IPS-NIHi7 (cell line): ENCODE data around the gene HK3.

ENCODE experiments used
- DNase-seq: peaks from one replicate; pipeline ENCODE4 v3.0.0; 2012; ENCODE audit warnings: mixed read lengths; ENCODE audit errors: extremely low spot score

Gene HK3

GRCh38 chr5:176902102-176902814 lies 3.1 kb upstream of the HK3 start:
- DNase-seq, result no peak

DNA sequence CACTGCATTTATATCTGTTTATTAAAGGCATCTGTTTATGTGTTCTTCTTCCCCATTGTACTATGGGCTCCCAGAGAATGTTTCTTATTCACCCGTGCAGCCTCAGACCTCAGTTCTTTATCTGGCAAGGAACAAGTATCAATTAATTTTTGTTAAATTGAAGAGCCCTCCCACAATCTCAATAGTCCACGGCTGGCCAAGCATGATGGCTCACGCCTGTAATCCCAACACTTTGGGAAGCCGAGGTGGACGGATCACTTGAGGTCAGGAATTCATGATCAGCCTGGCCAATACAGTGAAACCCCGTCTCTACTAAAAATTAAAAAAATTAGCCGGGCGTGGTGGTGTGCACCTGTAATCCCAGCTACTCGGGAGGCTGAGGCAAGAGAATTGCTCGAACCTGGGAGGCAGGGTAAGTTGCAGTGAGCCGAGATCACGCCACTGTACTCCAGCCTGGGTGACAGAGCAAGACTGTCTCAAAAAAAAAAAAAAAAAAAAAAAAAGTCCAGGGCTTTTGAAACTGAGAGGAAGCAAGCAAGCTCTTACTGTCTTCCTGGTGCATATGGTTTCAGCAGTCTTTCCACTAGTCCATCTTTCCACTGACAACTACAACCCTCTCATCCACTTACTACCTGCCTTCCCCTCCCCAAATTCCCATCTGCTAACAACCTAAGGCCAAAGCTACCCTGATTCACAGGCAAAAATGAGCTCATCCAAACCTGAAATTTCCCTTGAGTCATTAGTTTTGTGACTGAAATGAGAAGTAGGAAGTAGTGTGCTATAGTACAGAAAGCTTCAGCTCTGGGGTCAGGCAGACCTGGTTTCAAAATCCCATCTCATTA lies 2.3 kb upstream of the HK3 start:
- DNase-seq, result no peak

- no peak for DNase-seq
Observed at GRCh38 chr5:176900780-176901204, 1.6 kb upstream of the HK3 start.

- no peak for DNase-seq
Observed at GRCh38 chr5:176899946-176900779, 1.0 kb upstream of the HK3 start.

DNA sequence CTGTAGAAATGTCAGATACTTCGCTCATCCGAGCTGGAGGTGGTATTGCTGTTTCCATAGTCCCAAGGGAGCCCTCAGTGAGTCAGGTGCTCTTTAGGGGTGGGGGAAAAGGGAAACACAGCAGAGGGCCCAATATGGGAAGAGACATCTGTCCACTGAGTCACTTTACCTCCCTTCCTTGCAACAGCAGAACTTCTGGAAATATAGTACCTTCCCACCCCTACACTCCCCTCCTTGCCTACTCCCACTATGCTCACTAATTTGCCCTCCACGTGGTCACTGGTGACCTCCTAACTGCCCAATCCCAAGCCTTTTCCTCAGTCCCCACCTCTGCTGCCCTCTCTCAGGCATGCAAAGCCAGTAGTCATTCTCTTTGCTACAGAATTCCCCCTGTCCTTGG lies 1.9 kb downstream of the HK3 start:
- DNase-seq, result no peak

GRCh38 chr5:176895831-176896230 lies 3.3 kb downstream of the HK3 start:
- no peak for DNase-seq

- no peak for DNase-seq
Observed at GRCh38 chr5:176894298-176894697, 4.8 kb downstream of the HK3 start.

- DNase-seq, result no peak
Observed at GRCh38 chr5:176892663-176893062, 6.5 kb downstream of the HK3 start.

DNA sequence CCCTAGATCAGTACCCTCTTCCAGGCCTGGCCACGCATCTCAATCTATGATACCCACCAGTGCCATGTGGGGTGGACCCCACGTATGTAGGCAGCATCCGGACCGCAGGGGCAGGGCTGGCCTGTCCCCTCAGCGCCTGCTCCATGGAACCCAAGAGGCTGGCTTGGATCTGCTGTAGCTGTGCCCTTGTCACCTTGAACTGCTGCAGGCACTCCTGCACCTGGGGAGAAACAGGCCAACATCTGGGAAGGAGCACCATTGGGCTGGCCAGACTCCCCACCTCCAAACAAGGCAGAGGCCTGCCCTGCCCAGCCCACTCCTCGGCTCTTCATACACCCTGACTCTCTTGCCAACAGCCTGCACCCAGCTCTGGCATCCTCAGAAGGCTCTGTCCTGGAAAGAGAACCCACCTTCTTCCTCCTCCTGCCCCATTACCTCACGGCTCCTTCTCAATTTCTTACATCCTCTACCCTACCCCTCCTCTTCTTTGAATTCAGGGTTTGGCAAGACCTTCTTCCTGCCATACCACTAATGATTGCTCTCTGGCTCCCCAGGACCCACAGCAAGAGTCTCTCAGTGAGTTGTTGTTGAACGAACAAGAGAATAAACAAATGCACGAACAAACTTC lies 7.7 kb downstream of the HK3 start:
- DNase-seq, result no peak

GRCh38 chr5:176890455-176891330 lies 8.5 kb downstream of the HK3 start:
- DNase-seq, result no peak

- no peak for DNase-seq
Observed at GRCh38 chr5:176889321-176890280, 9.5 kb downstream of the HK3 start.

GRCh38 chr5:176888865-176889165 lies 10.3 kb downstream of the HK3 start:
- no peak for DNase-seq

GRCh38 chr5:176888016-176888864 lies 10.9 kb downstream of the HK3 start:
- no peak for DNase-seq

- DNase-seq, result no peak
Observed at GRCh38 chr5:176887252-176887849, 11.8 kb downstream of the HK3 start.

DNA sequence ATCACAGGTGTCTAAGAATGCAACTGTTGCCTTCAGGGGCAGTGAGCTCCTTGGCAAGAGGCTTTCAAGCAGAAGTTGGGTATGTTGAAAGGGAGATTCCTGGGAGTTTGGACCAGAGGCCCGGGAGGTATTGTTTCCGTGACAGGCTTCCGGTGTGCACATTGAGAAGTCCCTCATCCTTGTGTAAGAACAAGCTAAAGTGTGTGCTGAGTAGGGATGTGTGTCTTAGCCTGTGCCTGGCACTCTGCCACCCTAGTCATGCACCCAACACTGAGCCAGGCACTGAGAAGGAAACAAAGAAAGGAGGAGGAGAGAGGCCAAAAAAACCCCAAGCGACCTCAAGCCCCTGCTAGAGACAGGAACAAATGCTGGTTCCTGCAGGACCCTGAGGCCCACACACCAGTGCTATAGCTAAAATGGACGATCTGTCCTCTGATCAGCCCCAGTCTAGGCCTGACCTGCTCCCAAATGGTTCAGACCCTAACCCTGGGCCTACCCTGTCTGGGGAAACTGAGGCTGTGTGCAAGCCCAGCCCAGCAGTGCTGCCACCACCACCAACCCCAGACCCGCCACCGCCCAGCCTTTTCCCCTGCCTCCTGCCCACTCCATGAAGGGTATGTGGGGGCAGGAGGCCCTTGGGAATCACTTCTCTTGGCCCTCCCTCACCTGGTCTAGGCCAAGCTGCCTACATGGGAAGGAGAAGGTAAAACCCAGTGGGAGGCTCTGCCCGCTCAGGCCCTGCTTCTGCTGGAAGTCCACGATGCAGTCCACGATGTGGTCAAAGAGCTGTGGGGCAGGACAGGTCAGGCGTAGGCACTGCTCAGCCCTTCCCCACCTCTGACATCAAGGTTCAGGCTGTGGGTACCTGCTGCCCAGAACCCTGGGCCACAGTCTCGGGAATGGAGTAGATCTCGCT lies 12.6 kb downstream of the HK3 start:
- no peak for DNase-seq

- no peak for DNase-seq
Observed at GRCh38 chr5:176884571-176884890, 14.6 kb downstream of the HK3 start.

GRCh38 chr5:176883700-176884570 lies 15.2 kb downstream of the HK3 start:
- no peak for DNase-seq
